Suprapubic skin (tissue), 4 donors: ENCODE results near the gene NFKBIL1. TPM values are rescaled to one million over a fixed set of nuclear protein-coding genes. Genes with fewer than 3 reads are reported as not detected.

Experiments used
- DNase-seq, 2 donors: peaks; one replicate each; pipeline ENCODE4 v3.0.0-alpha.2; 2019; ENCODE audit warnings: low spot score in 2 of 2
- H3K27ac ChIP-seq: fragments of 200-600 bp; sonication (generic); one replicate; pipeline ENCODE4 v1.5.1; 2019
- H3K27me3 ChIP-seq: fragments of 200-600 bp; sonication (generic); one replicate; pipeline ENCODE4 v1.5.1; 2019
- H3K36me3 ChIP-seq: fragments of 200-600 bp; sonication (generic); one replicate; pipeline ENCODE4 v1.5.1; 2019
- H3K4me1 ChIP-seq: fragments of 200-600 bp; sonication (generic); one replicate; pipeline ENCODE4 v1.5.1; 2019
- H3K4me3 ChIP-seq: fragments of 200-600 bp; sonication (generic); one replicate; pipeline ENCODE4 v1.5.1; 2019; ENCODE audit warnings: mild to moderate bottlenecking
- H3K9me3 ChIP-seq: fragments of 200-600 bp; sonication (generic); one replicate; pipeline ENCODE4 v1.5.1; 2019
- EP300 ChIP-seq: sonication (generic); formaldehyde crosslinking; IDR thresholded peaks from one replicate; pipeline ENCODE4 v1.6.1; 2017; ENCODE audit warnings: antibody characterized with exemption
- POLR2A ChIP-seq, 2 donors: fragments of 450-650 bp; IDR thresholded peaks; one replicate each; pipeline ENCODE4 v1.6.1; 2017; ENCODE audit warnings: antibody characterized with exemption in 2 of 2, mild to moderate bottlenecking in 2 of 2, moderate library complexity in 2 of 2
- POLR2AphosphoS5 ChIP-seq, 3 donors: sonication (generic); formaldehyde crosslinking; IDR thresholded peaks; one replicate each; pipeline ENCODE4 v1.6.1; 2017; ENCODE audit warnings: antibody characterized with exemption in 3 of 3
- WGBS: methylation state at CpG from one replicate; pipeline ENCODE4 v1.1.5; 2018; 5-methylcytosine and 5-hydroxymethylcytosine counted together
- total RNA-seq, 4 donors: library from RNA; depleted of rRNA; stranded (reverse); fragments of >200 nt; gene quantifications; one replicate each; pipeline ENCODE4 v1.1.0, GENCODE V29; 2016
- TF ChIP-seq, protein P1 (sequence below), 2 donors: fragments of 200-600 bp in 1 of 2; fragments of 450-650 bp in 1 of 2; sonication (generic) in 1 of 2; IDR thresholded peaks; one replicate each; pipeline ENCODE4 v1.5.1; 2016 to 2019; ENCODE audit warnings: antibody characterized with exemption in 2 of 2, mild to moderate bottlenecking in 1 of 2, moderate library complexity in 1 of 2

Gene NFKBIL1
- total RNA-seq, 4 donors from 2014 or later: 23.6 to 29.5 (median 25.7) TPM

DNA sequence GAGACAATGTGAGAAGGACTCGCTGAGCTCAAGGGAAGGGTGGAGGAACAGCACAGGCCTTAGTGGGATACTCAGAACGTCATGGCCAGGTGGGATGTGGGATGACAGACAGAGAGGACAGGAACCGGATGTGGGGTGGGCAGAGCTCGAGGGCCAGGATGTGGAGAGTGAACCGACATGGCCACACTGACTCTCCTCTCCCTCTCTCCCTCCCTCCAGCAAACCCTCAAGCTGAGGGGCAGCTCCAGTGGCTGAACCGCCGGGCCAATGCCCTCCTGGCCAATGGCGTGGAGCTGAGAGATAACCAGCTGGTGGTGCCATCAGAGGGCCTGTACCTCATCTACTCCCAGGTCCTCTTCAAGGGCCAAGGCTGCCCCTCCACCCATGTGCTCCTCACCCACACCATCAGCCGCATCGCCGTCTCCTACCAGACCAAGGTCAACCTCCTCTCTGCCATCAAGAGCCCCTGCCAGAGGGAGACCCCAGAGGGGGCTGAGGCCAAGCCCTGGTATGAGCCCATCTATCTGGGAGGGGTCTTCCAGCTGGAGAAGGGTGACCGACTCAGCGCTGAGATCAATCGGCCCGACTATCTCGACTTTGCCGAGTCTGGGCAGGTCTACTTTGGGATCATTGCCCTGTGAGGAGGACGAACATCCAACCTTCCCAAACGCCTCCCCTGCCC is 29.6 kb downstream of the NFKBIL1 start:
- Histone ChIP-seq H3K27me3 (peaks cover 3% of the 10 kb centered on the region), H3K4me3 (no peak overlapping the region), H3K27ac (no peak overlapping the region), H3K36me3 (no peaks in the 10 kb centered on the region), H3K9me3 (no peaks in the 10 kb centered on the region), H3K4me1 (peaks cover 17% of the 10 kb centered on the region)
- WGBS: 76% methylated on average over 19 of the region's 19 CpGs
- TF ChIP-seq POLR2A (IDR thresholded peaks at IDR 0.05) (no peak), POLR2AphosphoS5 (IDR thresholded peaks at IDR 0.05) (no peak), EP300 (no peak)
- TF ChIP-seq, protein P1, sequence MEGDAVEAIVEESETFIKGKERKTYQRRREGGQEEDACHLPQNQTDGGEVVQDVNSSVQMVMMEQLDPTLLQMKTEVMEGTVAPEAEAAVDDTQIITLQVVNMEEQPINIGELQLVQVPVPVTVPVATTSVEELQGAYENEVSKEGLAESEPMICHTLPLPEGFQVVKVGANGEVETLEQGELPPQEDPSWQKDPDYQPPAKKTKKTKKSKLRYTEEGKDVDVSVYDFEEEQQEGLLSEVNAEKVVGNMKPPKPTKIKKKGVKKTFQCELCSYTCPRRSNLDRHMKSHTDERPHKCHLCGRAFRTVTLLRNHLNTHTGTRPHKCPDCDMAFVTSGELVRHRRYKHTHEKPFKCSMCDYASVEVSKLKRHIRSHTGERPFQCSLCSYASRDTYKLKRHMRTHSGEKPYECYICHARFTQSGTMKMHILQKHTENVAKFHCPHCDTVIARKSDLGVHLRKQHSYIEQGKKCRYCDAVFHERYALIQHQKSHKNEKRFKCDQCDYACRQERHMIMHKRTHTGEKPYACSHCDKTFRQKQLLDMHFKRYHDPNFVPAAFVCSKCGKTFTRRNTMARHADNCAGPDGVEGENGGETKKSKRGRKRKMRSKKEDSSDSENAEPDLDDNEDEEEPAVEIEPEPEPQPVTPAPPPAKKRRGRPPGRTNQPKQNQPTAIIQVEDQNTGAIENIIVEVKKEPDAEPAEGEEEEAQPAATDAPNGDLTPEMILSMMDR (IDR thresholded peaks at IDR 0.05): no peak
- no peak for DNase-seq

DNA sequence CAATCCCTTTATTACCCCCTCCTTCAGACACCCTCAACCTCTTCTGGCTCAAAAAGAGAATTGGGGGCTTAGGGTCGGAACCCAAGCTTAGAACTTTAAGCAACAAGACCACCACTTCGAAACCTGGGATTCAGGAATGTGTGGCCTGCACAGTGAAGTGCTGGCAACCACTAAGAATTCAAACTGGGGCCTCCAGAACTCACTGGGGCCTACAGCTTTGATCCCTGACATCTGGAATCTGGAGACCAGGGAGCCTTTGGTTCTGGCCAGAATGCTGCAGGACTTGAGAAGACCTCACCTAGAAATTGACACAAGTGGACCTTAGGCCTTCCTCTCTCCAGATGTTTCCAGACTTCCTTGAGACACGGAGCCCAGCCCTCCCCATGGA is 30.2 kb downstream of the NFKBIL1 start:
- 78% methylated on average over 3 of the region's 3 CpGs for WGBS
- Histone ChIP-seq H3K4me3 (no peak overlapping the region), H3K27ac (no peak overlapping the region)

DNA sequence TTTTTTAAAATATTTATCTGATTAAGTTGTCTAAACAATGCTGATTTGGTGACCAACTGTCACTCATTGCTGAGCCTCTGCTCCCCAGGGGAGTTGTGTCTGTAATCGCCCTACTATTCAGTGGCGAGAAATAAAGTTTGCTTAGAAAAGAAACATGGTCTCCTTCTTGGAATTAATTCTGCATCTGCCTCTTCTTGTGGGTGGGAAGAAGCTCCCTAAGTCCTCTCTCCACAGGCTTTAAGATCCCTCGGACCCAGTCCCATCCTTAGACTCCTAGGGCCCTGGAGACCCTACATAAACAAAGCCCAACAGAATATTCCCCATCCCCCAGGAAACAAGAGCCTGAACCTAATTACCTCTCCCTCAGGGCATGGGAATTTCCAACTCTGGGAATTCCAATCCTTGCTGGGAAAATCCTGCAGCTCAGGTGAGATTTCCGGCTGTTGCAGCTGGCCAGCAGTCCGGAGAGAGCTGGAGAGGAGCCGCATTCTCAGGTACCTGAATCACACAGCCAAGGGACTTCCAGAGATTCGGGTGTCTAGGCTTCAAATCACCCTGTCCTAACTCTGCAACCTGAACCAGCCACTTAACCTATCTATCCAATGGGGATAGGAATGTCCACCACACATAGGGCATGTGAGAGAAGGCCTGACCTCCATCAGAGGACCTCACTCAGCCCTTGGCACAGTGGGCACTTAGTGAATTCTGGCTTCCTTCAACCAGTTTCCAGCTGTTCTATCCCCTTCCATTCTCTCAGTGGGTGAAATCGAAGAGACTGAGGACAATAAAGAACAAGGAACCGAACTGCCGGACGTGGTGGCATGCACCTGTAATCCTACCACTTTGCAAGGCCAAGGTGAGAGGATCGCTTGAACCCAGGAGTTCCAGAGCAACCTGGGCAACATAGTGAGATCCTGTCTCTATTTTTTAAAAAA is 31.0 kb downstream of the NFKBIL1 start:
- TF ChIP-seq, protein P1 (IDR thresholded peaks at IDR 0.05): no peak
- TF ChIP-seq EP300: no peak
- 78% methylated on average over 11 of the region's 12 CpGs for WGBS
- no peak overlapping the region for H3K4me3 ChIP-seq
- no peaks in the 10 kb centered on the region for H3K27me3 ChIP-seq
- H3K36me3 ChIP-seq: no peaks in the 10 kb centered on the region
- DNase-seq: no peak
- H3K27ac ChIP-seq: no peak overlapping the region
- peaks cover 17% of the 10 kb centered on the region for H3K4me1 ChIP-seq
- H3K9me3 ChIP-seq: no peaks in the 10 kb centered on the region

More for the DNA sequence above, 30.2 kb downstream of the NFKBIL1 start:
- Histone ChIP-seq H3K4me1 (peaks cover 17% of the 10 kb centered on the region), H3K36me3 (no peaks in the 10 kb centered on the region), H3K9me3 (no peaks in the 10 kb centered on the region), H3K27me3 (no peaks in the 10 kb centered on the region)
- no peak for DNase-seq
- TF ChIP-seq, protein P1 (IDR thresholded peaks at IDR 0.05): no peak
- TF ChIP-seq POLR2AphosphoS5 (IDR thresholded peaks at IDR 0.05) (no peak), EP300 (no peak), POLR2A (IDR thresholded peaks at IDR 0.05) (no peak)

DNA sequence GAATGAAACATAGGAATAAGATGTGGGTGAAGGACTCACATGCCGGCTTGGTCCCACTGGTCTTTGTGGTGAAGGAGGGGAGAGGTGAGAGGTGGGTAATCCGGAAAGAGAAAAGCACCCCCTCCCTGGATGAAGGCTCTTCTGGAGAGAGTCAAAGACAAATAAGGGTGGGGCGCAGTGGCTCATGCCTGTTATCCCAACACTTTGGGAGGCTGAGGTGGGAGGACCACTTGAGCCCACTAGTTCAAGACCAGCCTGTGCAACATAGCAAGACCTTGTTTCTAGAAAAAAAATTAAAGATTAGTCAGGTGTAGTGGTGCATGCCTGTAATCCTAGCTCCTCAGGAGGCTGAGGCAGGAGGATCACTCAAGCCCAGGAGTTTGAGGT is 31.7 kb downstream of the NFKBIL1 start:
- no peaks in the 10 kb centered on the region for H3K36me3 ChIP-seq
- no peaks in the 10 kb centered on the region for H3K9me3 ChIP-seq
- H3K4me3 ChIP-seq: no peak overlapping the region
- no peaks in the 10 kb centered on the region for H3K27me3 ChIP-seq
- WGBS: 93% methylated on average over 3 of the region's 3 CpGs
- no peak overlapping the region for H3K27ac ChIP-seq
- TF ChIP-seq POLR2AphosphoS5 (IDR thresholded peaks at IDR 0.05) (no peak), EP300 (no peak), POLR2A (IDR thresholded peaks at IDR 0.05) (no peak)
- TF ChIP-seq, protein P1 (IDR thresholded peaks at IDR 0.05): no peak
- no peak for DNase-seq
- peaks cover 17% of the 10 kb centered on the region for H3K4me1 ChIP-seq
